ENCODE data around the gene ERBB2. TPM values are rescaled to one million over a fixed set of nuclear protein-coding genes. Genes with fewer than 3 reads are reported as not detected.
A peak's percentile ranks its signal among the peaks of the same experiment; 100 is the strongest.

ERBB2 gene
- total and polyA plus RNA-seq, 2 of the 13 experiments (the other 11 are each of a cell fraction or from before 2014, with no cell fraction given): 57.7 to 64.1 TPM

- TF ChIP-seq ZHX2 (IDR thresholded peaks at IDR 0.05; ENCODE audit: low read depth) (no peak), ZHX2 (CRISPR knock-in tag; IDR thresholded peaks at IDR 0.05; ENCODE audit: borderline replicate concordance) (no peak), NKX3-1 (CRISPR knock-in tag; IDR thresholded peaks at IDR 0.05) (no peak), CSRNP1 (CRISPR knock-in tag; IDR thresholded peaks at IDR 0.05) (no peak), MYC (CRISPR knock-in tag; IDR thresholded peaks at IDR 0.05; ENCODE audit: borderline replicate concordance) (no peak), ZNF724P (CRISPR knock-in tag; IDR thresholded peaks at IDR 0.05; ENCODE audit: borderline replicate concordance) (no peak), BCL3 (CRISPR knock-in tag; IDR thresholded peaks at IDR 0.05) (0 out of 2 replicates have a peak, but pooled peaks have one; percentile 55), SKIL (CRISPR knock-in tag; IDR thresholded peaks at IDR 0.05; ENCODE audit: borderline replicate concordance) (no peak), ZNF737 (CRISPR knock-in tag; IDR thresholded peaks at IDR 0.05; ENCODE audit: borderline replicate concordance) (no peak), HNRNPH1 (optimal IDR thresholded peaks at IDR 0.05; ENCODE audit: low read depth, low read length) (no peak), CEBPG (CRISPR knock-in tag; IDR thresholded peaks at IDR 0.05) (no peak), THAP7 (CRISPR knock-in tag; IDR thresholded peaks at IDR 0.05) (no peak), ZNF362 (CRISPR knock-in tag; IDR thresholded peaks at IDR 0.05; ENCODE audit: borderline replicate concordance) (no peak), U2AF2 (IDR thresholded peaks at IDR 0.05; ENCODE audit: low read depth, low read length) (no peak), TOPORS (CRISPR knock-in tag; IDR thresholded peaks at IDR 0.05) (no peak), GTF3A (CRISPR knock-in tag; conservative IDR thresholded peaks at IDR 0.05) (no peak)
Observed at GRCh38 chr17:39652587-39653315, 47.1 kb upstream of the ERBB2 start (continued).
